Muscle of leg (tissue), 11 donors: ENCODE measurements around the gene ZNF362. TPM values are rescaled to one million over a fixed set of nuclear protein-coding genes. Genes with fewer than 3 reads are reported as not detected.

ENCODE experiments used
- DNase-seq: peaks from one replicate; pipeline ENCODE4 v3.0.0; 2013
- H3K27ac ChIP-seq: one replicate; pipeline ENCODE4 v1.5.1; 2013; ENCODE audit warnings: mild to moderate bottlenecking, low read length, control low read depth
- H3K27me3 ChIP-seq: one replicate; pipeline ENCODE4 v1.6.1; 2013; ENCODE audit warnings: low read length; ENCODE audit not compliant: control insufficient read depth, insufficient read depth
- H3K36me3 ChIP-seq: one replicate; pipeline ENCODE4 v1.6.1; 2013; ENCODE audit warnings: low read length; ENCODE audit not compliant: control insufficient read depth, insufficient read depth
- H3K4me1 ChIP-seq: one replicate; pipeline ENCODE4 v1.6.1; 2013; ENCODE audit warnings: low read length; ENCODE audit not compliant: control insufficient read depth, insufficient read depth
- H3K4me3 ChIP-seq: one replicate; pipeline ENCODE4 v1.5.1; 2013; ENCODE audit warnings: low read length, control low read depth
- H3K9me3 ChIP-seq: replicated peaks from 2 replicates; pipeline ENCODE4 v1.6.1; 2013; ENCODE audit warnings: low read depth, low read length; ENCODE audit not compliant: control insufficient read depth
- WGBS: methylation state at CpG from one replicate; pipeline ENCODE4 v1.1.5; 2013; ENCODE audit warnings: missing lambda C conversion rate; ENCODE audit not compliant: insufficient coverage; 5-methylcytosine and 5-hydroxymethylcytosine counted together
- polyA plus RNA-seq, 8 donors: library from polyadenylated mRNA; unstranded; fragments of 120-200 nt; gene quantifications; one replicate each; pipeline versions ENCODE4 v1.2.1 to v1.2.3, GENCODE V29; 2013; ENCODE audit warnings: inconsistent platforms in 1 of 8, low replicate concordance in 1 of 8; ENCODE audit not compliant: insufficient read length in 8 of 8, insufficient read depth in 1 of 8
- total RNA-seq: library from RNA; stranded (reverse); fragments of 120-200 nt; gene quantifications from one replicate; pipeline ENCODE4 v1.2.4, GENCODE V29; 2013

Gene ZNF362
- total and polyA plus RNA-seq, 9 donors = 16.1 to 44.1 (median 36.0) TPM

DNA sequence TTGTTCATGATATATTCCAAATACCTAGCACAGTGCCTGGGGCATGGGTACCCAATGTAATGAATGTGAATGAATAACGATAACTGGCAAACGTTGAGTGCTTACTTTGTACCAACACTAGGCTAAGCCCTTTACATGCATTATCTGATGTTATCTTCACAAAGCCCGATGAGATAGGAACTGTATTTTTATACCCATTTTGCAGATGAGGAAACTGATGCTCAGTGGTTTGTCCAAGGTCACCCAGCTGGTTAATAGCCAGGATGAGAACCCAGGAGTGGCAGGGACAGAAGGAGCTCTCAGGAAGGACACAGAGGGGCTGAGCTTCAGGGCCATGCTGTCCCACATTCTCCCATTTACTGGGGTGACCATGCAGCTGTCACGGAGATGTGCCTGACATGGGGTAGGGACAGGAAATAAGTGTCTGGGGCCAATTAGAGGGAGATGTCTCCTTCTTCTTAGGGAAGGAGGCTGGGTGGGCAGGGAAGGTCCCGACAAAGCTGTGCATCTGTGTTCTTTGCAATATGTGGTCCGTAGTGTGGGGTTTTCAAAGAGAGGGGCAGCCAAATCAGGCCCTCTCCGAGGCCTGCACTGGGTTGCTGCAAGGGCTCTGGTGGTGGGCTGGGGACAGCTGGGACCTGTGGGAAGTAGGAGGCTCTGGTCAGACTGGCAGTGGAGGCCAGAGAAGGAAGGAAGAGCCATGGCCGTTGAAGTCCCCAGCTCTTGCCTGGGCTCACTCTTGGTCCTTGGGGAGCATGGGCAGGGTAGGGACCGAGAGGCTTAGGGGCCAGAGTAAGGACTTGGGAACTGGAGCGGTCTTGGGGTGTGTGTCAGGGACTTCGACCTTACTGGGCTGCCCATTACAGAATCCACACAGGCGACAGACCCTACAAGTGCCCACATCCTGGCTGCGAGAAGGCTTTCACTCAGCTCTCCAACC is 38.0 kb downstream of the ZNF362 start:
- no peak overlapping the region for H3K27ac ChIP-seq
- no peak overlapping the region for H3K4me3 ChIP-seq
- WGBS = 30% methylated on average over 5 of the region's 13 CpGs
- DNase-seq = no peak
- peaks cover 66% of the 10 kb centered on the region for H3K36me3 ChIP-seq
- no peaks in the 10 kb centered on the region for H3K9me3 ChIP-seq
- peaks cover 8% of the 10 kb centered on the region for H3K4me1 ChIP-seq
- no peaks in the 10 kb centered on the region for H3K27me3 ChIP-seq

DNA sequence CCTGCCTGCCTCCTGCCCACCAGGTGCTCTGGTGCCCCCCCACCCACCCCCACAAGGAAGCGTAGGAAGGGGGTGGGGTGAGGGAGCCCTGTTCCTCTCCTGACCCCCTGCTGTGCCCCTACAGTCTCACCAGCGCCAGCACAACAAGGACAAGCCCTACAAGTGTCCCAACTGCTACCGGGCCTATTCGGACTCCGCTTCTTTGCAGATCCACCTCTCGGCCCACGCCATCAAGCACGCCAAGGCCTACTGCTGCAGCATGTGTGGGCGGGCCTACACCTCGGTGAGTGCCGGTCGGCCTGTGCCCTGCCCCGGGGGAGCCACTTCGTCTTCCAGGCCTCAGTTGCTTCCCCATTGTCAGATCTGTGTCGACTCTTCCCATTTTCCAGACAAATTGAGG is 38.7 kb downstream of the ZNF362 start:
- H3K27ac ChIP-seq = no peak overlapping the region
- 81% methylated on average over 13 of the region's 15 CpGs for WGBS
- H3K4me1 ChIP-seq = peaks cover 8% of the 10 kb centered on the region
- no peak for DNase-seq
- peaks cover 67% of the 10 kb centered on the region for H3K36me3 ChIP-seq
- H3K9me3 ChIP-seq = no peaks in the 10 kb centered on the region
- no peak overlapping the region for H3K4me3 ChIP-seq
- H3K27me3 ChIP-seq = no peaks in the 10 kb centered on the region

DNA sequence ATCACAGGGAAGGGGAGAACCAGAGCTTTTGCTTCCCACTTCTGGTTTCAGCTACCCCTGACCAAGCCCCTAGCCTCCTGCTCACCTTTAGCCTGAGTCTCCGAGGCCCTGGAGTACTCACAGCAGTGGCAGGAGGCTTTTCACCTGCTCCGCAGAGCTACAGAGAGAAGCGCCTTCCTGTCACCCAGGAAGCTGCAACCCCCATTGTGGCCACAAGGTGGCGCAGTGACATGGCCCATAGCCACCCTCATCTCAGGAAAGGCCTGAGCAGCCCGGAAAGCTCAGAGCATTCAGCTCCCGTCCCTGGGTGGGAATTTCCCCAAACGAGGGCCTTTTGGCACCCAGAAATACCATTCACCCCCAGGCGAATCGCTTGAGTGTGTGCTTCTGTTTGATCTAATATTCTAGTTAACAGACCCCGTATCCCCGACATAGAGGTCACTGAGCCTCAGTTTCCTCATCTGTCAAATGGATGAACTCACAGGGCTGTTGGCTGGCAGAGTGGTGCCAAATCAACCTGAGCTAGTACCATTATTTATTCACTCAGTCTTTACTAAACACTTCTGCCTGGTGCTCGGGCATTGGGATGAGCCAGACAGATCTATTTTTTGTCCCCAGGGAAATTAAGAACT is 39.3 kb downstream of the ZNF362 start:
- peaks cover 71% of the 10 kb centered on the region for H3K36me3 ChIP-seq
- WGBS = 61% methylated on average over 6 of the region's 12 CpGs

DNA sequence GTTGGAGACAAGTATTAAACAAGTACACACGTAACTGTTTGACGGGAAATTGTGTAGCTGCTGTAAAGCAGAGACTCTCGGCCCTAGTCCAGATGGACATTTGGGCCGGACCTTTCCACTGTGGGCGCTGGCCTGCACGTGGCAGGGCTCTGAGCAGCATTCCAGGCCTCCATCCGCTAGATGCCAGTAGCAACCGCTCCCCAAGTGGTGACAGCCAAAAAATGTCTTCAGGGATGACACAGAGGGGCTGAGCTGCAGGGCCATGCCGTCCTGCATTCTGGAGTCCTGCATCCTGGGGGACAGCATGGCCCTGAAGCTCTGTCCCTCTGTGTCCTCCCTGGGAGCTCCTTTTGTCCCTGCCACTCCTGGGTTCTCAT is 39.8 kb downstream of the ZNF362 start:
- Histone ChIP-seq H3K4me3 (no peak overlapping the region), H3K27ac (no peak overlapping the region), H3K4me1 (peaks cover 14% of the 10 kb centered on the region), H3K9me3 (no peaks in the 10 kb centered on the region), H3K36me3 (peaks cover 76% of the 10 kb centered on the region), H3K27me3 (no peaks in the 10 kb centered on the region)
- DNase-seq = no peak
- 82% methylated on average over 9 of the region's 9 CpGs for WGBS

More for the DNA sequence above, 39.3 kb downstream of the ZNF362 start:
- DNase-seq = peak; percentile 83
- Histone ChIP-seq H3K27me3 (no peaks in the 10 kb centered on the region), H3K4me1 (peaks cover 9% of the 10 kb centered on the region), H3K27ac (no peak overlapping the region), H3K4me3 (no peak overlapping the region), H3K9me3 (no peaks in the 10 kb centered on the region)

DNA sequence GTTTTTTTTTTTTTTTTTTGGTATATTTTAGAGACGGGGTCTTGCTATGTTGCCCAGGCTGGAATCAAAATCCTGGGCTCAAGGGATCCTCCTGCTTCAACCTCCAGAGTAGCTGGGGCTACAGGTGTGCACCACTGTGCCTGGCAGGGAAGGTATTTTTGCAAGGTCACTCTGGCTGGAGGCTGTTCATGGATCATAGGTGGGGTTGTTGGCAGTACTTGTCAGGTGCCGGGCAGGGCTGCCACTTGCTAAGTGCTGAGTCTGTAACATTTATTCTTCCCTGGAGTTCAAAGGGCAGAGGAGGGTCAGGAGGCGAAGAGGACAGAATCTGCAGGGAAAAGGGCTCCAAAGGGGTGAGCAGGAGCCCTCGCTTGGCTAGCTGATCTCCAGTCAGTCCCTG is 40.5 kb downstream of the ZNF362 start:
- H3K27me3 ChIP-seq = no peaks in the 10 kb centered on the region
- 96% methylated on average over 3 of the region's 4 CpGs for whole genome bisulfite sequencing
- H3K36me3 ChIP-seq = peaks cover 78% of the 10 kb centered on the region
- no peak overlapping the region for H3K4me3 ChIP-seq
- no peak for DNase-seq
- no peak overlapping the region for H3K27ac ChIP-seq
- H3K4me1 ChIP-seq = peaks cover 15% of the 10 kb centered on the region
- H3K9me3 ChIP-seq = no peaks in the 10 kb centered on the region

DNA sequence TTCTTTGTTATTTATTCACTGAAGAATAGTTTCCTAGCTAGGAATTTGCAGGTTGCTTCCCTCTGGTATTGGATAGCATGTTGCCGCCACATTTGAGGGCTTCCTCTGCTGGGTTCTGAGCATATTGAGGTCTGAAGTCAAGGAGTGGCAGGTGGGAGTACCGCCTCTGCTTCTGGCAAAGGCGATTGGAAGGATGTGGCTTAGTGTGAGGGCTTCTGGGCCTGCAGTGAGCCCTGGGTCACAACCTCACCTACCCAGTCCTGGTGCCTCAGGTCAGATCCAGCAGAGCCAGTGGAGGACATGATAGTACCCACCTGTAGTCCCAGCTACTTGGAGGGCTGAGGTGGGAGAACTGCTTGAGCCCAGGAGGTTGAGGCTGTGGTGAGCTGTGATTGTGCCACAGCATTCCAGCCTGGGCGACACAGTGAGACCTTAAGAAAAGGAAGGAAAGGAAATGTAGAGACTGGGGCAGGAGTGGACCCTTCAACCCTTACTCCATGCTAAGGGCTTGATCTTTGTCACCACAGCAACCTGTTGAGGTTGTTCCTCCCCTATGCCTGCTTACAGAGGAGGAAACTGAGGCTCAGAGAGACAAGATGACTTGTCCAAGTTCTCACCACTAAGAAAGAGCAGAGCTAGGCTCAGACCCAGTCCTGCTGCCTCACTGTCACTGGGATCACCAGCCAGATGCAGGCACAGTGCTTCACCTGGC is 41.8 kb downstream of the ZNF362 start:
- Histone ChIP-seq H3K4me1 (peaks cover 15% of the 10 kb centered on the region), H3K36me3 (peaks cover 72% of the 10 kb centered on the region), H3K4me3 (no peak overlapping the region), H3K27ac (no peak overlapping the region), H3K27me3 (no peaks in the 10 kb centered on the region), H3K9me3 (no peaks in the 10 kb centered on the region)
- 71% methylated on average over 1 of the region's 4 CpGs for WGBS
- DNase-seq = no peak

DNA sequence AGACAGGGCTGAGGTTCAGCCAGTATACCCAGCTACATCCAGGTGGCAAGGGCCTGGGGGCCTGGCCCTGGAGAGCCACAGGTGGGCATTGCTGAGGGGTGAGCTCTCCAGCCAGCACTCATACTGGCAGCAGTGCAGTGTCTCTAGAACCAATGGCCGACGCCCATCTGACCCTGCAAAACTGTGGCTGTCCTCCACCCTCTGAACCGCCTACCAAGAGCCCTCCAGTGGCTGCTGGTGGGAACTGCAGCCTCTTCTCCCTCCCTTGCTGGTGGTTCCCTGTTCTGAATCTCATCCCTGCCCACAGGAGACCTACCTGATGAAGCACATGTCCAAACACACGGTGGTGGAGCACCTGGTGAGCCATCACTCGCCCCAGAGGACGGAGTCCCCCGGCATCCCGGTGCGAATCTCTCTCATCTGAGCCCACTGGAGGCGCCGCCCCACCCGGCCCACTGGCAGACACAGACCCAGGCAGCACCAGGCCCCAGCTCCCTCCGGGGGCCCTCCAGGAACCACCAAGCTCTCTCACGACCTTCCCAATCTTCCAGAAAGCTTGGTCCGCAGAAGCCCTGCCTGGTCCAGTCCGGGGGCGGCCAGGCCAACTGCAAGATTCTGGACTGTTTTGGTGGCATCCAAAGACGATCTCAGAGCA is 42.5 kb downstream of the ZNF362 start:
- no peaks in the 10 kb centered on the region for H3K9me3 ChIP-seq
- H3K27me3 ChIP-seq = no peaks in the 10 kb centered on the region
- peaks cover 15% of the 10 kb centered on the region for H3K4me1 ChIP-seq
- H3K4me3 ChIP-seq = no peak overlapping the region
- DNase-seq = peak; percentile 63
- H3K27ac ChIP-seq = no peak overlapping the region
- 68% methylated on average over 17 of the region's 18 CpGs for WGBS
- peaks cover 66% of the 10 kb centered on the region for H3K36me3 ChIP-seq

DNA sequence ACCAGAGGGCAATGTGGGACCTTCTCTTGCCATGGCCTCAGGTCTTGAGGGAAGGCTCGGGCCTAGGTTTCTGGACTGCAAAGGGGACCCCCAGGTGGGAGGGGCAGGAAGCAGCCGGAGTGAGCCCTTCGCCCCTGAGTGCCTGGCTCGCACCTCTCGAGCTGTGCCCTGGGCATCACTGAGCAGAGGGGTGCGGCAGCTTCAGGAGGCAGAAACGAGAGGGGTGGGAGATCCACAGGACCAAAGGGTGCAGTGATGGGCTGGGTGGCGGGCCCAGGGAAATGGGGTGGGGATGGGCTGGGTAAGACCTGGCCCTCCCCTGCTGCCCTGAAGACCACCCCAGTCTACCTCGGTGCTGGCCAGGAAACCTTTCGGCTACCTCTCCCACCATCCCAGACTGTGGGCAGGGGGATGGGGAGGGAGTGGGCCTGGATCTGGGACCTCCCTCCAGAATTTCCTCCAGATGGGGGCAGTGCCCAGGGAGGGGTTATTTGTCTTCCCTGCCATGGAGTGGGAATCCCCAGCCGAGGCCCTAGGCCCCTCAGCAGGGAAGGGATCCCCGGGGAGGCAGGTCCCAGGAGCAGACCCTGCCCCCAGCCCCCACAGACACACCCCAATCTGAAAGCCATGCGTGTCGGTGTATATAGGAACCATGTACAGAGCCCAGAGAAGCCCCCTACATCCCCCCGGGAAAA is 43.3 kb downstream of the ZNF362 start:
- WGBS = 87% methylated on average over 7 of the region's 15 CpGs
- DNase-seq = no peak
- Histone ChIP-seq H3K27ac (no peak overlapping the region), H3K36me3 (peaks cover 57% of the 10 kb centered on the region), H3K4me3 (no peak overlapping the region), H3K4me1 (peaks cover 15% of the 10 kb centered on the region), H3K9me3 (no peaks in the 10 kb centered on the region), H3K27me3 (no peaks in the 10 kb centered on the region)

DNA sequence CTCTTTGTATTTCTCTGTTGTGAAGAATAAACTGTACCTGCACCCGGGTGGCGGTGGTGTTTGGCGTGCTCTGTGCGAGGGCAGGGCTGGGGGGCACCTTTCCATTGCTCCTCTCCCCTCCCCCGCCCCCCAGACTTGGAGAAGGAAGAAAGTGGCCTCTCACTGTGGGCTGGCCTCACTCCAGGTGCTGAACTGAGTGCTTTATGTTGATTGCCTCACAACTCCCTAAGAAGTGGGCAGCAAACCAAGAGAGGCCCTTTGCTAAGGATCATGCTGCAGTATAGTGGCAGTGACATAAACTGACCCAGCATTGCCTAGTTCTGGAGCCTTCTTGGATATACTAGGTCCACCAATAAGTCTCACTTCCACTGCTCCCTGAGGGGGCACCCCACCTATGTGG is 44.4 kb downstream of the ZNF362 start:
- 60% methylated on average over 1 of the region's 5 CpGs for WGBS
- peaks cover 48% of the 10 kb centered on the region for H3K36me3 ChIP-seq
- H3K4me3 ChIP-seq = no peak overlapping the region
- peak; percentile 81 for DNase-seq
- no peak overlapping the region for H3K27ac ChIP-seq
- no peaks in the 10 kb centered on the region for H3K9me3 ChIP-seq
- H3K4me1 ChIP-seq = peaks cover 10% of the 10 kb centered on the region
- H3K27me3 ChIP-seq = no peaks in the 10 kb centered on the region
